Effector memory CD8-positive, alpha-beta T cell (primary cell): ENCODE results near the gene ZNF146.
"Not testable (repeated sequence)": the region's sequence is repeated elsewhere in the genome, so short reads cannot be mapped to it uniquely, and the experiment has no call there.

ENCODE experiments used
- ATAC-seq: fragments of 150-1000 bp; cut with Tn5 transposase; replicated peaks from 2 replicates; pipeline ENCODE4 v1.10.0; 2021; ENCODE audit warnings: mild to moderate bottlenecking, moderate library complexity
- DNase-seq, 3 experiments: peaks; one replicate each; pipeline ENCODE4 v3.0.0; 2021
- H3K27ac Mint-ChIP-seq, 2 donors: one replicate each; pipeline ENCODE4 v1.8.0; 2022; ENCODE audit warnings: mild to moderate bottlenecking in 2 of 2, mixed read lengths in 2 of 2, moderate library complexity in 2 of 2
- H3K27me3 Mint-ChIP-seq, 2 donors: one replicate each; pipeline ENCODE4 v1.8.0; 2022; ENCODE audit warnings: mixed read lengths in 2 of 2
- H3K36me3 Mint-ChIP-seq: one replicate; pipeline ENCODE4 v1.8.0; 2022; ENCODE audit warnings: mild to moderate bottlenecking, moderate library complexity, mixed read lengths; ENCODE audit not compliant: insufficient read depth
- H3K4me1 Mint-ChIP-seq, 2 donors: one replicate each; pipeline ENCODE4 v1.8.0; 2022; ENCODE audit warnings: low read depth in 2 of 2, mixed read lengths in 2 of 2
- H3K4me3 Mint-ChIP-seq, 2 donors: one replicate each; pipeline ENCODE4 v1.8.0; 2022; ENCODE audit warnings: mild to moderate bottlenecking in 2 of 2, mixed read lengths in 2 of 2, moderate library complexity in 2 of 2
- H3K9me3 Mint-ChIP-seq, 2 donors: one replicate each; pipeline ENCODE4 v1.8.0; 2022; ENCODE audit warnings: mixed read lengths in 2 of 2

The ZNF146 gene

GRCh38 chr19:36252047-36252446 is 37.1 kb downstream of the ZNF146 start:
- Mint-ChIP-seq H3K36me3 (no peaks in the 10 kb centered on the region), H3K27me3 (no peaks in the 10 kb centered on the region), H3K4me3 (no peak overlapping the region), H3K4me1 (no peaks in the 10 kb centered on the region), H3K9me3 (peaks cover 4 to 21% of the 10 kb centered on the region in 2 donors), H3K27ac (no peak overlapping the region)
- no peak for DNase-seq
- ATAC-seq: no peak

GRCh38 chr19:36254848-36255247 is 39.9 kb downstream of the ZNF146 start:
- ATAC-seq (no peak), DNase-seq (no peak)
- Mint-ChIP-seq H3K36me3 (no peaks in the 10 kb centered on the region), H3K4me1 (no peaks in the 10 kb centered on the region), H3K4me3 (no peak overlapping the region), H3K9me3 (peaks cover 4 to 12% of the 10 kb centered on the region in 2 donors), H3K27me3 (no peaks in the 10 kb centered on the region), H3K27ac (no peak overlapping the region)

- no peaks in the 10 kb centered on the region for H3K4me1 Mint-ChIP-seq
- no peak overlapping the region for H3K27ac Mint-ChIP-seq
- no peak for ATAC-seq
- H3K36me3 Mint-ChIP-seq: no peaks in the 10 kb centered on the region
- DNase-seq: no peak
- H3K27me3 Mint-ChIP-seq: no peaks in the 10 kb centered on the region
- H3K4me3 Mint-ChIP-seq: no peak overlapping the region
- H3K9me3 Mint-ChIP-seq: peaks cover 4 to 12% of the 10 kb centered on the region in 2 donors
Observed at GRCh38 chr19:36255316-36255715, 40.4 kb downstream of the ZNF146 start.

GRCh38 chr19:36256064-36256463 is 41.2 kb downstream of the ZNF146 start:
- Mint-ChIP-seq H3K27ac (no peak overlapping the region), H3K9me3 (peaks cover 4 to 12% of the 10 kb centered on the region in 2 donors), H3K4me3 (no peak overlapping the region), H3K36me3 (no peaks in the 10 kb centered on the region), H3K4me1 (no peaks in the 10 kb centered on the region), H3K27me3 (no peaks in the 10 kb centered on the region)
- DNase-seq: no peak
- no peak for ATAC-seq

GRCh38 chr19:36256853-36257519 is 42.1 kb downstream of the ZNF146 start:
- Mint-ChIP-seq H3K9me3 (peaks cover 0 to 12% of the 10 kb centered on the region in 2 donors), H3K4me1 (no peaks in the 10 kb centered on the region)

GRCh38 chr19:36257520-36257876 is 42.6 kb downstream of the ZNF146 start:
- no peak for ATAC-seq

More at GRCh38 chr19:36256853-36257519, 42.1 kb downstream of the ZNF146 start:
- Mint-ChIP-seq H3K27ac (no peak overlapping the region), H3K4me3 (no peak overlapping the region), H3K27me3 (no peaks in the 10 kb centered on the region), H3K36me3 (no peaks in the 10 kb centered on the region)
- DNase-seq (no peak), ATAC-seq (no peak)

GRCh38 chr19:36258028-36258875 is 43.3 kb downstream of the ZNF146 start:
- no peak for DNase-seq
- Mint-ChIP-seq H3K27me3 (no peaks in the 10 kb centered on the region), H3K4me1 (no peaks in the 10 kb centered on the region), H3K9me3 (peaks cover 3 to 16% of the 10 kb centered on the region in 2 donors), H3K27ac (no peak overlapping the region), H3K36me3 (no peaks in the 10 kb centered on the region), H3K4me3 (no peak overlapping the region)
- no peak for ATAC-seq

More at GRCh38 chr19:36257520-36257876, 42.6 kb downstream of the ZNF146 start:
- H3K9me3 Mint-ChIP-seq: peaks cover 0 to 12% of the 10 kb centered on the region in 2 donors
- no peak overlapping the region for H3K27ac Mint-ChIP-seq
- H3K4me3 Mint-ChIP-seq: no peak overlapping the region
- DNase-seq: no peak
- no peaks in the 10 kb centered on the region for H3K4me1 Mint-ChIP-seq
- no peaks in the 10 kb centered on the region for H3K27me3 Mint-ChIP-seq
- no peaks in the 10 kb centered on the region for H3K36me3 Mint-ChIP-seq

GRCh38 chr19:36259211-36259610 is 44.3 kb downstream of the ZNF146 start:
- no peak for DNase-seq
- Mint-ChIP-seq H3K4me1 (no peaks in the 10 kb centered on the region), H3K4me3 (no peak overlapping the region), H3K27me3 (no peaks in the 10 kb centered on the region), H3K36me3 (no peaks in the 10 kb centered on the region), H3K27ac (no peak overlapping the region), H3K9me3 (peaks cover 3 to 25% of the 10 kb centered on the region in 2 donors)
- no peak for ATAC-seq

GRCh38 chr19:36265064-36265463 is 50.2 kb downstream of the ZNF146 start:
- H3K27me3 Mint-ChIP-seq: no peaks in the 10 kb centered on the region
- H3K27ac Mint-ChIP-seq: no peak overlapping the region
- no peak for ATAC-seq
- no peaks in the 10 kb centered on the region for H3K4me1 Mint-ChIP-seq
- no peak for DNase-seq
- no peak overlapping the region for H3K4me3 Mint-ChIP-seq
- H3K36me3 Mint-ChIP-seq: no peaks in the 10 kb centered on the region
- peaks cover 7 to 28% of the 10 kb centered on the region in 2 donors for H3K9me3 Mint-ChIP-seq

GRCh38 chr19:36265856-36266374 is 51.0 kb downstream of the ZNF146 start:
- H3K27me3 Mint-ChIP-seq: no peaks in the 10 kb centered on the region
- no peak overlapping the region for H3K27ac Mint-ChIP-seq
- H3K36me3 Mint-ChIP-seq: no peaks in the 10 kb centered on the region
- DNase-seq: no peak
- ATAC-seq: no peak
- H3K9me3 Mint-ChIP-seq: peaks cover 7 to 28% of the 10 kb centered on the region in 2 donors
- H3K4me1 Mint-ChIP-seq: no peaks in the 10 kb centered on the region
- H3K4me3 Mint-ChIP-seq: no peak overlapping the region

GRCh38 chr19:36266375-36266961 is 51.6 kb downstream of the ZNF146 start:
- no peak overlapping the region for H3K4me3 Mint-ChIP-seq
- no peaks in the 10 kb centered on the region for H3K36me3 Mint-ChIP-seq
- H3K27ac Mint-ChIP-seq: no peak overlapping the region
- H3K27me3 Mint-ChIP-seq: no peaks in the 10 kb centered on the region
- H3K4me1 Mint-ChIP-seq: no peaks in the 10 kb centered on the region
- no peak for ATAC-seq
- DNase-seq: no peak
- H3K9me3 Mint-ChIP-seq: peaks cover 7 to 28% of the 10 kb centered on the region in 2 donors

- ATAC-seq: no peak
- H3K36me3 Mint-ChIP-seq: no peaks in the 10 kb centered on the region
- H3K27ac Mint-ChIP-seq: no peak overlapping the region
- peaks cover 7 to 28% of the 10 kb centered on the region in 2 donors for H3K9me3 Mint-ChIP-seq
- no peak for DNase-seq
- H3K4me3 Mint-ChIP-seq: no peak overlapping the region
- no peaks in the 10 kb centered on the region for H3K4me1 Mint-ChIP-seq
- no peaks in the 10 kb centered on the region for H3K27me3 Mint-ChIP-seq
Observed at GRCh38 chr19:36267061-36267845, 52.3 kb downstream of the ZNF146 start.

- H3K27me3 Mint-ChIP-seq, DNase-seq, ATAC-seq, H3K4me1 Mint-ChIP-seq, H3K4me3 Mint-ChIP-seq, H3K36me3 Mint-ChIP-seq, H3K27ac Mint-ChIP-seq: not testable (repeated sequence)
- H3K9me3 Mint-ChIP-seq: peaks cover 7 to 25% of the 10 kb centered on the region in 2 donors
Observed at GRCh38 chr19:36268081-36268480, 53.2 kb downstream of the ZNF146 start.
